AG09309 (cell line): ENCODE results near the gene TEKT2.
A peak's percentile ranks its signal among the peaks of the same experiment; 100 is the strongest.

Experiments
- DNase-seq: peaks from one replicate; pipeline ENCODE4 v3.0.0-alpha.2; 2010; ENCODE audit warnings: low read depth
- H3K4me3 ChIP-seq: 2 replicates; pipeline ENCODE4 v1.5.1; 2011; ENCODE audit warnings: mild to moderate bottlenecking, low read depth, low read length, moderate library complexity; ENCODE audit not compliant: control insufficient read depth
- TF ChIP-seq, protein P1 (sequence below): IDR thresholded peaks from 2 replicates; pipeline ENCODE4 v1.5.1; 2011; ENCODE audit warnings: mild to moderate bottlenecking, low read depth, low read length, inconsistent platforms; ENCODE audit not compliant: insufficient read depth, control insufficient read depth; ENCODE audit errors: missing control alignments

The TEKT2 gene

DNA sequence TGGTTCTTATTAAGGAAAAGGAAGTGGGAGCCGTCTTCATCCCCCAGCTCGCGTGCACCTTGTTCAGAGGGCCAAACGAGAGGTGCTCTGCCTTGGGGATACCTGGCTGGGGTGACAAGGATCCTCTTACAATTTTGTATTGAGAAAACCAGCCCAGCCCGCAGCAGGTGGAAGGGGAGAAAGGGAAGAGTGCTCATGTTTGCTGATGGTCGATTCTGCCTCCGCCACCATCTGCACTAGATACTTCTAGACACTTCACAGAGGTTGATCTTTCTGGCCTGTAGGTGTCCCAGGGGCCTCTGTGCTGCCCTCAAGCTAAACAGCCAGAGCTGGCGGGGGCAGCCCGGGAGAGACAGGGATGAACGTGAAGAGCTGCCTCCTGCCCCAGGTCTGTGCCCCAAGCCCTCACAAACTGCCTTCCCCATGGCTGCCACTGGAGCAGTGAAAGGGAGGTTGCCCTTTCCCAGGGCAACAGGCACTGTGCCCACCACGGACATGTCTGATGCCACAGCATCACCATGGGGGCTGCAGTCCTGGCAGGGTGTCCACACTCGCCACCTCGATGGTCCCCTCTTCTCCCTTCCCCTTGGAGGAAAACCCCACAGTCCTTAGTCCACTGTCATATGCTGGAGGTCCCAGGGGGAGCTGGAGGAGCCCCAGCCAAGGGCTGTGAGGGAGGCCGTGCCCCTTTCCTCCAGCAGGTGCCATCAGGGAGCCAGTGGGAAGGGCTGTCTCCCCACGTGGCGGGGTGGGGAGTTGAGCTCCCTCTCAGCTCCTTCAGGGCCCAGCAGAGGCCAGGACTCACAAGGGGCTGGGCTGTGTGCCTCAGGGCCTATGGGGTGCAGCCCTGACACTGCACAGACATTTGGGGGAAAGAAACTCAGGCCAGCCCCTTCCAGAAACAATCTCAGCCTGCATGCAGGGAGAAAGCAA is 12.9 kb downstream of the TEKT2 start:
- TF ChIP-seq, protein P1, sequence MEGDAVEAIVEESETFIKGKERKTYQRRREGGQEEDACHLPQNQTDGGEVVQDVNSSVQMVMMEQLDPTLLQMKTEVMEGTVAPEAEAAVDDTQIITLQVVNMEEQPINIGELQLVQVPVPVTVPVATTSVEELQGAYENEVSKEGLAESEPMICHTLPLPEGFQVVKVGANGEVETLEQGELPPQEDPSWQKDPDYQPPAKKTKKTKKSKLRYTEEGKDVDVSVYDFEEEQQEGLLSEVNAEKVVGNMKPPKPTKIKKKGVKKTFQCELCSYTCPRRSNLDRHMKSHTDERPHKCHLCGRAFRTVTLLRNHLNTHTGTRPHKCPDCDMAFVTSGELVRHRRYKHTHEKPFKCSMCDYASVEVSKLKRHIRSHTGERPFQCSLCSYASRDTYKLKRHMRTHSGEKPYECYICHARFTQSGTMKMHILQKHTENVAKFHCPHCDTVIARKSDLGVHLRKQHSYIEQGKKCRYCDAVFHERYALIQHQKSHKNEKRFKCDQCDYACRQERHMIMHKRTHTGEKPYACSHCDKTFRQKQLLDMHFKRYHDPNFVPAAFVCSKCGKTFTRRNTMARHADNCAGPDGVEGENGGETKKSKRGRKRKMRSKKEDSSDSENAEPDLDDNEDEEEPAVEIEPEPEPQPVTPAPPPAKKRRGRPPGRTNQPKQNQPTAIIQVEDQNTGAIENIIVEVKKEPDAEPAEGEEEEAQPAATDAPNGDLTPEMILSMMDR: peak; percentile 19
- DNase-seq: no peak
- no peak overlapping the region for H3K4me3 ChIP-seq

DNA sequence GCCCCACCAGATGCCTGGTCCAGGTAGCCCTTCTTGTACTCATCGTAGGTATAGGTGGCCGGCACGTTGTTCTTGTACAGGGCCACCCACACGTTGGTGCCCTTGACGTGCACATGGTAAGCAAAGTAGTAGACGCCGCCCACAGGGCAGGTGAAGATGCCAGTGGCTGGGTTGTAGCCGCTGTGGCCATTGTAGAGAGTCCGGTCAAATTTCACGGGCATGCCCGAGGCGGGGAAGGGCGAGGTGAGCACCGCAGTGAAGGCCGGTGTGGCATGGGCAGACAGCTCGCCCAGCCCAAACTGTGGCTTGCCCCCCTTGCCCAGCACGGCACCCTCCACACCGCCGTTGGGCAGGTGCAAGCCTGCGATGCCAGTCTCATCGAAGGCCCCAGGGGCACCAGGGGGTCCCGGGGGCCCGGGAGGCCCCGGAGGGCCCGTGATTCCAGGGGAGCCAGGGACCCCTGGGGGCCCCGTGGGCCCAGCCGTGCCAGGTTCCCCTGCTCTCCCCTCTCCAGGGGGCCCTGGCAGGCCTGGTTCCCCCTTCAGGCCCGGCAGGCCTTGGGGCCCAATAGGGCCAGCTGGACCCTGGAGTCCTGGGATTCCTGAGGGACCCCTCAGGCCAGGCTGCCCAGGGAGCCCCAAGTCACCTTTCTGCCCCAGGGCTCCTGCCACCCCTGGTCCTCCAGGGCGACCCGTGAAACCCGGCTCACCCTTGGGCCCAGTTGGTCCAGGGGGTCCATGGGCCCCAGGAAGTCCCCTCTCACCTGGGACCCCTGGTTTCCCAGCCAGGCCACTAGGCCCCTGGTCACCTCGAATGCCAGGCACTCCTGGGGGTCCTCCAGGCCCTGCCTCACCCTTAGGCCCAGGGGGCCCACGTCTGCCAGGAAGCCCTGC is 14.0 kb downstream of the TEKT2 start:
- no peak overlapping the region for H3K4me3 ChIP-seq
- TF ChIP-seq, protein P1: no peak
- no peak for DNase-seq

DNA sequence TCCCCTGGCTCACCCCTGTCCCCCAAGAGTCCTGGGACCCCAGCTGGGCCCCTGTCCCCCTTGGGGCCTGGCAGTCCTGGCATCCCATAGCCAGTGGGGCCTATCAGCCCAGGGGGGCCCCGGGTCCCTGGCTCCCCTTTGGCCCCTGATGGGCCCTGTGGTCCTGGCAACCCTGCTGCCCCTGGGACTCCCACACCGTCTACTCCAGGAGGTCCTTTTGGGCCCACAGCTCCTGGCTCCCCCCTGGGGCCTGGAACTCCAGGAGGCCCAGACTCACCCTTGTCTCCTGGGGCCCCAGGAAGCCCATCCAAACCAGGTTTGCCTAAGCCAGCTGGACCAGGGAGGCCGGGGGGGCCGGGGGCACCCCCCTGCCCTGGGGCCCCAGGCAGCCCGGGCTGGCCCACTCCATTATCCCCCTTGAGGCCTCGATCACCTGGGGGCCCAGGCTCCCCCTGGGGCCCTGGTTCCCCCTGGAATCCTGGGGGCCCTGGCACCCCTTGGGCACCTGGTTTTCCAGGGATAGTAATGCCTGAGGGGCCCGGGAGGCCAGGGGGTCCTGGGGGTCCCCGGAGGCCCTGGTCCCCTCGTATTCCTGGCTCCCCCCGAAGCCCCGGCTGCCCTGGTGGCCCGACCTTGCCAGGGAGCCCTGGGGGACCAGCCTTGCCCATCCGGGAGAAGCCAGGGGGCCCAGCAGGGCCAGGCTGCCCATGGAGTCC is 14.9 kb downstream of the TEKT2 start:
- TF ChIP-seq, protein P1: no peak
- no peak for DNase-seq
- H3K4me3 ChIP-seq: no peak overlapping the region

DNA sequence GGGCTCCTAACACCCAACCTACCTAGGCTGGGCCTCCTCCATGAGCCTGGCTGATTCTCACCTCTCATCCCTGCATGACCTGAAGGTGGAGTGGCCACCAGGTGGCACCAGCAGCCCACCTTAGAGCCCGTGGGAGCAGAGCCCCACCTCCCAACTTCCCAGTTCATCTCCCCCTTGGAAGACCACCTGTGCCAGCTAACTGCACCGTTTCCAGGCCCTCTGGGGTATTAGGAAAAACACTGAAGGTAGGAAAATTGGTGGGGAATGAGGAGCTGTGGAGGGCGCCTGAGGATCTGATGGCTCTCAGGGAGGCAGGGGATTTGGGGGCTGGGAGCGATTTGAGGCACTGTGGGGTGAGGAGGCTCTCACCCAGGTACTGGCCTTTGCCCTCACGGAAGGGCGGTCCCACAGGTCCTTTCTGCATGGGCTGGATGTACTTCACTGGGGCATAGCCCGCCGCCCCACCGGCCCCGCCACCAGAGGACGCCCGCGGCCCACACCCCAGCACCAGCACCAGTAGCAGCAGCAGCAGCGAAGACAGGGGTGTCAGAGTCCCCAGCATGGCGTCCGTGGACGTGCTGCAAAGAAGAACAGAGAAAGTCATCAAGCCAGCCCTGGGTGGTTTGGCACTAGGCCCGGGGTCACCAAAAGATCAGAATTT is 15.9 kb downstream of the TEKT2 start:
- DNase-seq: no peak
- TF ChIP-seq, protein P1: peak; percentile 89
- H3K4me3 ChIP-seq: no peak overlapping the region

DNA sequence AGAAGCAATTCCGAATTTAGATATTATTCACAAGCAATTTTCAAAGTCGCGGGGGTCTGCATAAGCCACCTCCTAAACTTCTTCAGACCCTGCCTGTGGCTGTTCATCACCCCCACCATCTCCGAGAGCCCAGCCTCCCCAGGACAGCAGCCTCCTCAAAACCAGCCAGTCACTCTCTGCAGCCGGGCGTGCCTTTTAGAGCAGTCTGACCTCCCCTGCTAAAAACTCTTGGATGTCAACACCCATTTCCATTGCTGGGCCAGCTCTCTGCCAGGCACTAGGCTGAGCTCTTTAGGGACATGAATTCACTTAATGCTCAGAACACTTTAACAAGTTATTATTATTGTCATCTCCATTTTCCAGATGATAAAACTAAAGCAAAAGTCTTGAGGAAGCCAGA is 16.5 kb downstream of the TEKT2 start:
- no peak overlapping the region for H3K4me3 ChIP-seq
- TF ChIP-seq, protein P1: no peak
- no peak for DNase-seq

GRCh38 chr1:36101546-36101945 is 17.7 kb downstream of the TEKT2 start:
- DNase-seq: no peak
- TF ChIP-seq, protein P1: no peak
- no peak overlapping the region for H3K4me3 ChIP-seq
